ENCODE results near the gene OSBPL2. TPM values are rescaled to one million over a fixed set of nuclear protein-coding genes. Genes with fewer than 3 reads are reported as not detected.

OSBPL2 gene
- total and polyA plus RNA-seq, 2 experiments from 2014 or later, result 16.6 to 31.2 TPM

- H3K9me2 ChIP-seq (ENCODE audit: insufficient read depth), result no peaks in the 10 kb centered on the region
- no peaks in the 10 kb centered on the region; the same call in 2 of the 3 replicates for H3K9me3 Mint-ChIP-seq
- no peaks in the 10 kb centered on the region for H3K27me3 ChIP-seq (ENCODE audit: insufficient read depth)
- peaks cover 43% of the 10 kb centered on the region for H3K36me3 Mint-ChIP-seq (ENCODE audit: low read depth)
- H3K4me3 ChIP-seq, result no peak overlapping the region
- peaks cover 12% of the 10 kb centered on the region for H3K27me3 Mint-ChIP-seq (ENCODE audit: insufficient read depth, low read depth, poor library complexity)
- no peak overlapping the region for H3K27ac ChIP-seq (ENCODE audit: low read depth)
- H3F3A ChIP-seq (replicated peaks; ENCODE audit: low read depth), result no peaks in the 10 kb centered on the region
- no peak overlapping the region for H2AFZ ChIP-seq
- H3K36me3 ChIP-seq (ENCODE audit: insufficient read depth), result peaks cover 17% of the 10 kb centered on the region
- H4K20me1 ChIP-seq (replicated peaks; ENCODE audit: insufficient read depth), result no peaks in the 10 kb centered on the region
- no peaks in the 10 kb centered on the region for H3K4me1 Mint-ChIP-seq
- DNase-seq (ENCODE audit: low spot score), result no peak
- H3K79me2 ChIP-seq (replicated peaks; ENCODE audit: insufficient read depth), result no peaks in the 10 kb centered on the region
- no peak overlapping the region for H3K27ac Mint-ChIP-seq
- no peak for TF ChIP-seq ZNF114 (CRISPR knock-in tag; IDR thresholded peaks at IDR 0.05)
- H3K4me2 ChIP-seq, result no peak overlapping the region
- no peak for ATAC-seq
- H3K4me1 ChIP-seq (ENCODE audit: insufficient read depth), result no peaks in the 10 kb centered on the region
- no peak overlapping the region for H3K4me3 Mint-ChIP-seq
Observed at GRCh38 chr20:62331347-62331746, 93.0 kb downstream of the OSBPL2 start.

GRCh38 chr20:62332421-62332820, 94.1 kb downstream of the OSBPL2 start:
- Histone ChIP-seq H3K36me3 (ENCODE audit: insufficient read depth) (peaks cover 17% of the 10 kb centered on the region), H3K4me3 (no peak overlapping the region), H3K27ac (ENCODE audit: low read depth) (no peak overlapping the region), H3F3A (replicated peaks; ENCODE audit: low read depth) (no peaks in the 10 kb centered on the region), H2AFZ (no peak overlapping the region), H3K79me2 (replicated peaks; ENCODE audit: insufficient read depth) (no peaks in the 10 kb centered on the region), H3K27me3 (ENCODE audit: insufficient read depth) (no peaks in the 10 kb centered on the region), H3K9me2 (ENCODE audit: insufficient read depth) (no peaks in the 10 kb centered on the region), H3K4me1 (ENCODE audit: insufficient read depth) (no peaks in the 10 kb centered on the region), H3K4me2 (no peak overlapping the region), H4K20me1 (replicated peaks; ENCODE audit: insufficient read depth) (no peaks in the 10 kb centered on the region)
- ATAC-seq (no peak), DNase-seq (ENCODE audit: low spot score) (no peak)
- Mint-ChIP-seq H3K4me1 (no peaks in the 10 kb centered on the region), H3K9me3 (no peaks in the 10 kb centered on the region), H3K27me3 (ENCODE audit: insufficient read depth, low read depth, poor library complexity) (peaks cover 12% of the 10 kb centered on the region), H3K36me3 (ENCODE audit: low read depth) (peaks cover 40% of the 10 kb centered on the region), H3K27ac (no peak overlapping the region), H3K4me3 (no peak overlapping the region)
- TF ChIP-seq ZNF462 (CRISPR knock-in tag; IDR thresholded peaks at IDR 0.05) (no peak), JUNB (IDR thresholded peaks at IDR 0.05; ENCODE audit: unreplicated experiment) (no peak), ZNF114 (CRISPR knock-in tag; IDR thresholded peaks at IDR 0.05) (no peak), ETS1 (IDR thresholded peaks at IDR 0.05) (no peak), EZH2phosphoT487 (IDR thresholded peaks at IDR 0.05; ENCODE audit: unreplicated experiment) (no peak)

Data from GM23338 (cell line).